ENCODE data around the gene ATP8B3. TPM values are rescaled to one million over a fixed set of nuclear protein-coding genes. Genes with fewer than 3 reads are reported as not detected.

Gene ATP8B3
- total and polyA plus RNA-seq, 9 of the 15 experiments (the other 6 are each of a cell fraction or from before 2014, with no cell fraction given): 1.2 to 12.3 (median 3.8) TPM

DNA sequence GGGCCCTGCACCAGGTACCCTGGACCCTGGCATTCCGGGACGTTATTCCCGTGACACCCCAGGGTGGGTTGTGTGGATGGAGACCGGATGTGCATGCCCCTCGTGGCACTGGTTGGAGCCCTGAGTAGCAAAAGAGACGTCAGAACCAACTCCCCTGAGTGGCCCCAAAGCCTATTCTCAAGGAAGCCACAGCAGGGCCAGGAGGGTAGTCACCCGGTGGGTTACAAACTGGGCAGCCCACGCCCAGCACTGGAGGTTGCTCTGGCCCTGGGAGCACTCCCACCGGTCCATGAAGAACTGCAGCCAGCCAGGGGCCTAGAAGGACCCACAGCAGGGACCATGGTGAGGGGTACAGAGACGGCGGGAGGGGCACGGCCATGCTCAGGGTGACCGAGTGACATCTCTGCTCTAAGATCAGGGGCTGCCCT lies 43.8 kb upstream of the ATP8B3 start (continued):
- no peak for TF ChIP-seq STAT5A (IDR thresholded peaks at IDR 0.05; ENCODE audit: borderline replicate concordance, low read length)
- no peak for TF ChIP-seq JUND (IDR thresholded peaks at IDR 0.05; ENCODE audit: borderline replicate concordance, low read depth, low read length)
- 0 out of 3 replicates have a peak, but pooled peaks have one; percentile 6 for TF ChIP-seq JUND (tag; IDR thresholded peaks at IDR 0.05; ENCODE audit: borderline replicate concordance, low read depth, low read length)
- TF ChIP-seq ELF1 (tag; IDR thresholded peaks at IDR 0.05): no peak
- no peak for TF ChIP-seq HNRNPUL1 (IDR thresholded peaks at IDR 0.05; ENCODE audit: low read length)
- TF ChIP-seq TCF7 (IDR thresholded peaks at IDR 0.05; ENCODE audit: borderline replicate concordance): 0 out of 2 replicates have a peak, but pooled peaks have one; percentile 7
- peak; percentile 5; the same call in 1 of the 2 replicates for TF ChIP-seq MYC (IDR thresholded peaks at IDR 0.05; ENCODE audit: low read depth, low read length)
- peak; percentile 63; the same call in 1 of the 2 replicates for TF ChIP-seq MYC (CRISPR knock-in tag; IDR thresholded peaks at IDR 0.05; ENCODE audit: borderline replicate concordance, low read depth)
- TF ChIP-seq ARID4B (CRISPR knock-in tag; IDR thresholded peaks at IDR 0.05): no peak
- no peak for TF ChIP-seq KDM5B (IDR thresholded peaks at IDR 0.05; ENCODE audit: insufficient replicate concordance, low read depth, low read length)
- no peak for TF ChIP-seq BCLAF1 (IDR thresholded peaks at IDR 0.05; ENCODE audit: borderline replicate concordance in 1 of 2, control insufficient read depth in 1 of 2, low read depth in 2 of 2, low read length in 1 of 2)
- TF ChIP-seq, protein P1, sequence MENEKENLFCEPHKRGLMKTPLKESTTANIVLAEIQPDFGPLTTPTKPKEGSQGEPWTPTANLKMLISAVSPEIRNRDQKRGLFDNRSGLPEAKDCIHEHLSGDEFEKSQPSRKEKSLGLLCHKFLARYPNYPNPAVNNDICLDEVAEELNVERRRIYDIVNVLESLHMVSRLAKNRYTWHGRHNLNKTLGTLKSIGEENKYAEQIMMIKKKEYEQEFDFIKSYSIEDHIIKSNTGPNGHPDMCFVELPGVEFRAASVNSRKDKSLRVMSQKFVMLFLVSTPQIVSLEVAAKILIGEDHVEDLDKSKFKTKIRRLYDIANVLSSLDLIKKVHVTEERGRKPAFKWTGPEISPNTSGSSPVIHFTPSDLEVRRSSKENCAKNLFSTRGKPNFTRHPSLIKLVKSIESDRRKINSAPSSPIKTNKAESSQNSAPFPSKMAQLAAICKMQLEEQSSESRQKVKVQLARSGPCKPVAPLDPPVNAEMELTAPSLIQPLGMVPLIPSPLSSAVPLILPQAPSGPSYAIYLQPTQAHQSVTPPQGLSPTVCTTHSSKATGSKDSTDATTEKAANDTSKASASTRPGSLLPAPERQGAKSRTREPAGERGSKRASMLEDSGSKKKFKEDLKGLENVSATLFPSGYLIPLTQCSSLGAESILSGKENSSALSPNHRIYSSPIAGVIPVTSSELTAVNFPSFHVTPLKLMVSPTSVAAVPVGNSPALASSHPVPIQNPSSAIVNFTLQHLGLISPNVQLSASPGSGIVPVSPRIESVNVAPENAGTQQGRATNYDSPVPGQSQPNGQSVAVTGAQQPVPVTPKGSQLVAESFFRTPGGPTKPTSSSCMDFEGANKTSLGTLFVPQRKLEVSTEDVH (IDR thresholded peaks at IDR 0.05; ENCODE audit: low read depth, partially characterized antibody): no peak
- TF ChIP-seq MYNN (IDR thresholded peaks at IDR 0.05): no peak
- TF ChIP-seq MYNN (CRISPR knock-in tag; IDR thresholded peaks at IDR 0.05): no peak
- TF ChIP-seq, protein P2, sequence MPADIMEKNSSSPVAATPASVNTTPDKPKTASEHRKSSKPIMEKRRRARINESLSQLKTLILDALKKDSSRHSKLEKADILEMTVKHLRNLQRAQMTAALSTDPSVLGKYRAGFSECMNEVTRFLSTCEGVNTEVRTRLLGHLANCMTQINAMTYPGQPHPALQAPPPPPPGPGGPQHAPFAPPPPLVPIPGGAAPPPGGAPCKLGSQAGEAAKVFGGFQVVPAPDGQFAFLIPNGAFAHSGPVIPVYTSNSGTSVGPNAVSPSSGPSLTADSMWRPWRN (IDR thresholded peaks at IDR 0.05; ENCODE audit: low read depth): no peak
- no peak for TF ChIP-seq CHD4 (IDR thresholded peaks at IDR 0.05; ENCODE audit: insufficient read depth, insufficient replicate concordance, low read depth, low read length, poor library complexity, severe bottlenecking)
- TF ChIP-seq ERF (CRISPR knock-in tag; IDR thresholded peaks at IDR 0.05): no peak
